ENCODE data around the gene ZFP36L1. TPM values are rescaled to one million over a fixed set of nuclear protein-coding genes. Genes with fewer than 3 reads are reported as not detected.
A peak's percentile ranks its signal among the peaks of the same experiment; 100 is the strongest.

The ZFP36L1 gene
- total RNA-seq, 4 donors from 2014 or later: 298 to 1,137 (median 494) TPM

GRCh38 chr14:68780358-68781160 is 12.3 kb downstream of the ZFP36L1 start:
- peaks cover 0 to under 1% (median 0%) of the 10 kb centered on the region in 4 donors for H3K9me3 ChIP-seq
- no peak overlapping the region for H3K4me3 ChIP-seq
- TF ChIP-seq EP300 (IDR thresholded peaks at IDR 0.05) (peak in 1 of 2 donors; percentile 27), POLR2A (IDR thresholded peaks at IDR 0.05) (no peak), CTCF (IDR thresholded peaks at IDR 0.05) (no peak)
- peaks cover 0 to 55% (median 31%) of the 10 kb centered on the region in 4 donors for H3K4me1 ChIP-seq
- no peaks in the 10 kb centered on the region for H3K27me3 ChIP-seq
- H3K36me3 ChIP-seq: no peaks in the 10 kb centered on the region
- 54 to 55% methylated on average over 7 of the region's 7 CpGs for WGBS, 2 donors
- H3K27ac ChIP-seq: peak overlapping the region; percentile 28 to 77 (median 64)
- DNase-seq (ENCODE audit: low spot score in 2 of 2): peak in 1 of 2 donors; percentile 33

GRCh38 chr14:68779761-68780323 is 13.0 kb downstream of the ZFP36L1 start:
- Histone ChIP-seq H3K4me3 (no peak overlapping the region), H3K9me3 (peaks cover 0 to 7% (median 0%) of the 10 kb centered on the region in 4 donors), H3K36me3 (no peaks in the 10 kb centered on the region), H3K4me1 (peaks cover 0 to 51% (median 26%) of the 10 kb centered on the region in 4 donors), H3K27ac (peak overlapping the region in 3 of 4 donors; percentile 61 to 77 (median 68)), H3K27me3 (no peaks in the 10 kb centered on the region)
- TF ChIP-seq POLR2A (IDR thresholded peaks at IDR 0.05): no peak
- TF ChIP-seq CTCF (IDR thresholded peaks at IDR 0.05): no peak
- peak in 1 of 2 donors; percentile 11 for TF ChIP-seq EP300 (IDR thresholded peaks at IDR 0.05)
- 72 to 82% methylated on average over 9 of the region's 9 CpGs for WGBS, 2 donors
- DNase-seq (ENCODE audit: low spot score in 2 of 2): no peak

- H3K9me3 ChIP-seq: peaks cover 0 to 8% (median 0%) of the 10 kb centered on the region in 4 donors
- DNase-seq (ENCODE audit: low spot score in 2 of 2): no peak
- H3K27ac ChIP-seq: no peak overlapping the region
- H3K4me3 ChIP-seq: no peak overlapping the region
- H3K36me3 ChIP-seq: no peaks in the 10 kb centered on the region
- no peaks in the 10 kb centered on the region for H3K27me3 ChIP-seq
- WGBS, 2 donors: 95 to 96% methylated on average over 1 of the region's 1 CpG
- TF ChIP-seq CTCF (IDR thresholded peaks at IDR 0.05) (no peak), POLR2A (IDR thresholded peaks at IDR 0.05) (no peak), EP300 (IDR thresholded peaks at IDR 0.05) (no peak)
- H3K4me1 ChIP-seq: peaks cover 0 to 48% (median 24%) of the 10 kb centered on the region in 4 donors
These were observed 15.2 kb downstream of the ZFP36L1 start for GRCh38 chr14:68777644-68778043.

- no peak for TF ChIP-seq POLR2A (IDR thresholded peaks at IDR 0.05)
- TF ChIP-seq CTCF (IDR thresholded peaks at IDR 0.05): no peak
- no peak for TF ChIP-seq EP300 (IDR thresholded peaks at IDR 0.05)
These were observed 17.2 kb downstream of the ZFP36L1 start for GRCh38 chr14:68775614-68776126.

More at GRCh38 chr14:68775614-68776126, 17.2 kb downstream of the ZFP36L1 start:
- whole genome bisulfite sequencing, 2 donors: 74 to 82% methylated on average over 6 of the region's 6 CpGs
- Histone ChIP-seq H3K4me1 (peaks cover 0 to 34% (median 14%) of the 10 kb centered on the region in 4 donors), H3K36me3 (no peaks in the 10 kb centered on the region), H3K9me3 (peaks cover 0 to 8% (median 0%) of the 10 kb centered on the region in 4 donors), H3K4me3 (no peak overlapping the region), H3K27ac (no peak overlapping the region), H3K27me3 (no peaks in the 10 kb centered on the region)
- DNase-seq (ENCODE audit: low spot score in 2 of 2): no peak
